ENCODE measurements around the gene B3GNT9. TPM values are rescaled to one million over a fixed set of nuclear protein-coding genes. Genes with fewer than 3 reads are reported as not detected.
A peak's percentile ranks its signal among the peaks of the same experiment; 100 is the strongest.

B3GNT9 gene
- total RNA-seq, 4 donors from 2014 or later = 4.1 to 13.1 (median 8.4) TPM

- no peak overlapping the region for H3K27ac ChIP-seq
- H3K4me1 ChIP-seq = peaks cover 29 to 74% (median 34%) of the 10 kb centered on the region in 3 donors
- H3K27me3 ChIP-seq = peaks cover 0 to 10% (median 0%) of the 10 kb centered on the region in 4 donors
- intact Hi-C loops (cut with DNase I) = loop anchor here (5.0 to 10.0 kb wide), 2 partner anchors 142 to 180 kb away; no protein-coding TSS in a partner anchor
- no peaks in the 10 kb centered on the region for H3K9me3 ChIP-seq
- whole genome bisulfite sequencing, 2 donors = 67 to 79% methylated on average over 3 to 6 of the region's 7 CpGs
- no peak for DNase-seq
- H3K36me3 ChIP-seq = no peaks in the 10 kb centered on the region
- TF ChIP-seq POLR2A (IDR thresholded peaks at IDR 0.05) = no peak
- TF ChIP-seq CTCF (IDR thresholded peaks at IDR 0.05) = no peak
- no peak overlapping the region for H3K4me3 ChIP-seq
Measured at GRCh38 chr16:67157106-67157748, 6.4 kb upstream of the B3GNT9 start.

GRCh38 chr16:67156143-67156844 is 5.5 kb upstream of the B3GNT9 start:
- Histone ChIP-seq H3K4me3 (no peak overlapping the region), H3K27me3 (peaks cover 0 to 1% (median 0%) of the 10 kb centered on the region in 4 donors)

GRCh38 chr16:67155295-67156142 is 4.7 kb upstream of the B3GNT9 start:
- H3K27me3 ChIP-seq = no peaks in the 10 kb centered on the region
- no peak for DNase-seq
- peaks cover 25 to 71% (median 38%) of the 10 kb centered on the region in 3 donors for H3K4me1 ChIP-seq
- H3K9me3 ChIP-seq = no peaks in the 10 kb centered on the region
- H3K4me3 ChIP-seq = peak overlapping the region in 2 of 4 donors; percentile 23 to 52
- intact Hi-C loops (cut with DNase I) = loop anchor here (5.0 to 10.0 kb wide), 2 partner anchors 141 to 178 kb away; no protein-coding TSS in a partner anchor
- no peaks in the 10 kb centered on the region for H3K36me3 ChIP-seq
- TF ChIP-seq POLR2A (IDR thresholded peaks at IDR 0.05) (no peak), CTCF (IDR thresholded peaks at IDR 0.05) (peak; percentile 96 to 99 (median 98))
- 43 to 54% methylated on average over 12 to 23 of the region's 74 CpGs for WGBS, 2 donors
- no peak overlapping the region for H3K27ac ChIP-seq

More at GRCh38 chr16:67156143-67156844, 5.5 kb upstream of the B3GNT9 start:
- 57 to 66% methylated on average over 12 to 15 of the region's 15 CpGs for WGBS, 2 donors
- H3K4me1 ChIP-seq = peaks cover 26 to 71% (median 34%) of the 10 kb centered on the region in 3 donors
- H3K9me3 ChIP-seq = no peaks in the 10 kb centered on the region
- no peak for DNase-seq
- intact Hi-C loops (cut with DNase I) = loop anchor here (5.0 to 10.0 kb wide), 2 partner anchors 141 to 179 kb away; no protein-coding TSS in a partner anchor
- no peak for TF ChIP-seq CTCF (IDR thresholded peaks at IDR 0.05)
- no peak for TF ChIP-seq POLR2A (IDR thresholded peaks at IDR 0.05)
- no peaks in the 10 kb centered on the region for H3K36me3 ChIP-seq
- H3K27ac ChIP-seq = no peak overlapping the region

- WGBS, 2 donors = 39 to 67% methylated on average over 3 to 12 of the region's 61 CpGs
Measured at GRCh38 chr16:67154578-67155294, 3.9 kb upstream of the B3GNT9 start.

More at GRCh38 chr16:67154578-67155294, 3.9 kb upstream of the B3GNT9 start:
- Histone ChIP-seq H3K27me3 (no peaks in the 10 kb centered on the region), H3K4me3 (peak overlapping the region in 2 of 4 donors; percentile 23 to 52), H3K4me1 (peaks cover 25 to 72% (median 46%) of the 10 kb centered on the region in 3 donors), H3K27ac (no peak overlapping the region), H3K9me3 (no peaks in the 10 kb centered on the region), H3K36me3 (peaks cover 0 to under 1% (median 0%) of the 10 kb centered on the region in 3 donors)
- TF ChIP-seq CTCF (IDR thresholded peaks at IDR 0.05) (no peak), POLR2A (IDR thresholded peaks at IDR 0.05) (no peak)
- DNase-seq = no peak
- intact Hi-C loops (cut with DNase I) = loop anchor here (5.0 to 10.0 kb wide), 2 partner anchors 140 to 177 kb away; no protein-coding TSS in a partner anchor
